Parathyroid adenoma (tissue), 2 donors: ENCODE data around the gene PPP1R14B.
A peak's percentile ranks its signal among the peaks of the same experiment; 100 is the strongest.

ENCODE experiments used
- H2AFZ ChIP-seq: fragments of 300-600 bp; sonication (generic); one replicate; pipeline ENCODE4 v1.7.0; 2017; ENCODE audit warnings: antibody characterized with exemption, mild to moderate bottlenecking
- H3K27ac ChIP-seq: fragments of 300-600 bp; sonication (generic); one replicate; pipeline ENCODE4 v1.7.0; 2017
- H3K27me3 ChIP-seq: fragments of 300-600 bp; sonication (generic); one replicate; pipeline ENCODE4 v1.7.0; 2017; ENCODE audit warnings: low read length; ENCODE audit not compliant: control insufficient read depth, insufficient read depth
- H3K36me3 ChIP-seq: fragments of 300-600 bp; sonication (generic); one replicate; pipeline ENCODE4 v1.7.0; 2017; ENCODE audit warnings: low read length; ENCODE audit not compliant: control insufficient read depth, insufficient read depth
- H3K4me1 ChIP-seq: fragments of 300-600 bp; sonication (generic); one replicate; pipeline ENCODE4 v1.7.0; 2017; ENCODE audit warnings: control low read depth
- H3K4me2 ChIP-seq: fragments of 300-600 bp; sonication (generic); one replicate; pipeline ENCODE4 v1.7.0; 2017; ENCODE audit warnings: low read length
- H3K4me3 ChIP-seq: fragments of 300-600 bp; sonication (generic); one replicate; pipeline ENCODE4 v1.7.0; 2017; ENCODE audit warnings: low read depth, low read length
- H3K79me2 ChIP-seq: fragments of 300-600 bp; sonication (generic); one replicate; pipeline ENCODE4 v1.7.0; 2017; ENCODE audit warnings: control low read depth
- H3K9ac ChIP-seq: fragments of 300-600 bp; sonication (generic); one replicate; pipeline ENCODE4 v1.7.0; 2017; ENCODE audit warnings: mild to moderate bottlenecking
- H3K9me3 ChIP-seq: fragments of 300-600 bp; sonication (generic); one replicate; pipeline ENCODE4 v1.7.0; 2017; ENCODE audit warnings: low read length; ENCODE audit not compliant: control insufficient read depth
- CTCF ChIP-seq: fragments of 300-600 bp; sonication (generic); IDR thresholded peaks from one replicate; pipeline ENCODE4 v1.7.0; 2017; ENCODE audit warnings: antibody characterized with exemption, mild to moderate bottlenecking
- donor health status: primary hyperparathyroidism.

The PPP1R14B gene

GRCh38 chr11:64250415-64251015 is 3.8 kb upstream of the PPP1R14B start:
- no peak for TF ChIP-seq CTCF
- Histone ChIP-seq H3K9me3 (no peaks in the 10 kb centered on the region), H3K27me3 (no peaks in the 10 kb centered on the region), H3K9ac (no peak overlapping the region), H3K79me2 (no peaks in the 10 kb centered on the region), H3K4me1 (peaks cover 14% of the 10 kb centered on the region), H3K36me3 (no peaks in the 10 kb centered on the region), H3K27ac (no peak overlapping the region), H3K4me3 (no peak overlapping the region), H2AFZ (peak overlapping the region; percentile 72), H3K4me2 (peak overlapping the region; percentile 80)

- H3K9ac ChIP-seq: no peak overlapping the region
- no peaks in the 10 kb centered on the region for H3K27me3 ChIP-seq
- no peak for TF ChIP-seq CTCF
- H3K4me2 ChIP-seq: no peak overlapping the region
- no peaks in the 10 kb centered on the region for H3K36me3 ChIP-seq
- no peaks in the 10 kb centered on the region for H3K9me3 ChIP-seq
- H3K4me3 ChIP-seq: no peak overlapping the region
- H3K79me2 ChIP-seq: no peaks in the 10 kb centered on the region
- peaks cover 7% of the 10 kb centered on the region for H3K4me1 ChIP-seq
- H2AFZ ChIP-seq: no peak overlapping the region
- no peak overlapping the region for H3K27ac ChIP-seq
Measured at GRCh38 chr11:64249563-64250414, 3.0 kb upstream of the PPP1R14B start.

- Histone ChIP-seq H3K36me3 (no peaks in the 10 kb centered on the region), H2AFZ (no peak overlapping the region), H3K9ac (no peak overlapping the region), H3K27ac (no peak overlapping the region), H3K27me3 (no peaks in the 10 kb centered on the region), H3K4me3 (no peak overlapping the region), H3K9me3 (no peaks in the 10 kb centered on the region), H3K79me2 (no peaks in the 10 kb centered on the region), H3K4me2 (no peak overlapping the region), H3K4me1 (peaks cover 3% of the 10 kb centered on the region)
- TF ChIP-seq CTCF: no peak
Measured at GRCh38 chr11:64249038-64249437, 2.3 kb upstream of the PPP1R14B start.

- no peak overlapping the region for H3K4me3 ChIP-seq
- no peak overlapping the region for H3K9ac ChIP-seq
- H3K27ac ChIP-seq: no peak overlapping the region
- TF ChIP-seq CTCF: no peak
- H3K4me2 ChIP-seq: no peak overlapping the region
- H3K79me2 ChIP-seq: no peaks in the 10 kb centered on the region
- H2AFZ ChIP-seq: no peak overlapping the region
- H3K27me3 ChIP-seq: no peaks in the 10 kb centered on the region
- H3K9me3 ChIP-seq: no peaks in the 10 kb centered on the region
- no peaks in the 10 kb centered on the region for H3K36me3 ChIP-seq
- H3K4me1 ChIP-seq: peaks cover under 1% of the 10 kb centered on the region
Measured at GRCh38 chr11:64248578-64248977, 1.8 kb upstream of the PPP1R14B start.
